ENCODE measurements around the gene BHMT. TPM values are rescaled to one million over a fixed set of nuclear protein-coding genes. Genes with fewer than 3 reads are reported as not detected.

The BHMT gene
- not detected in 2 replicates for total RNA-seq

GRCh38 chr5:79111387-79111959, at the start of gene BHMT:
Gene BHMT, plus strand, starts transcription at chr5:79111809. Its CDS starts 77 bp downstream, at chr5:79111886.
- Mint-ChIP-seq H3K4me1 (no peaks in the 10 kb centered on the region), H3K4me3 (no peak within 1 kb of the TSS), H3K36me3 (ENCODE audit: low read depth) (no peaks in the 10 kb centered on the region), H3K27ac (no peak within 1 kb of the TSS), H3K9me3 (no peaks in the 10 kb centered on the region), H3K27me3 (peaks cover 56% of the 10 kb centered on the region)
- no peak for ATAC-seq (ENCODE audit: low read depth)
- ChIA-PET POLR2A (no interaction called here), CTCF (no interaction called here)
- TF ChIP-seq CTCF (IDR thresholded peaks at IDR 0.05): no peak
- no peak for DNase-seq
- intact Hi-C loops (cut with micrococcal nuclease): loop anchor here (5.0 kb wide), 1 partner anchor 574 kb away; no protein-coding TSS in a partner anchor

- intact Hi-C loops (cut with micrococcal nuclease): no loop called here
- Mint-ChIP-seq H3K27me3 (peaks cover 11% of the 10 kb centered on the region), H3K9me3 (no peaks in the 10 kb centered on the region), H3K36me3 (ENCODE audit: low read depth) (no peaks in the 10 kb centered on the region), H3K4me1 (no peaks in the 10 kb centered on the region), H3K4me3 (no peak overlapping the region), H3K27ac (no peak overlapping the region)
- no peak for TF ChIP-seq CTCF (IDR thresholded peaks at IDR 0.05)
- no peak for DNase-seq
- POLR2A ChIA-PET: no interaction called here
- CTCF ChIA-PET: no interaction called here
- no peak for ATAC-seq (ENCODE audit: low read depth)
These were observed 49.2 kb upstream of the BHMT start for GRCh38 chr5:79062436-79062835.

- Mint-ChIP-seq H3K4me1 (no peaks in the 10 kb centered on the region), H3K27ac (no peak within 1 kb of the TSS), H3K4me3 (no peak within 1 kb of the TSS), H3K27me3 (peaks cover 28% of the 10 kb centered on the region), H3K36me3 (ENCODE audit: low read depth) (no peaks in the 10 kb centered on the region), H3K9me3 (peaks cover 4% of the 10 kb centered on the region)
- intact Hi-C loops (cut with micrococcal nuclease): no loop called here
- DNase-seq (no peak), ATAC-seq (ENCODE audit: low read depth) (no peak)
- CTCF ChIA-PET: no interaction called here
- no peak for TF ChIP-seq CTCF (IDR thresholded peaks at IDR 0.05)
- POLR2A ChIA-PET: no interaction called here
These were observed 41.9 kb upstream of the BHMT start, which contains the start of the genes BHMT2 and DMGDH for GRCh38 chr5:79069488-79070349. Gene BHMT2, plus strand, starts transcription at chr5:79069767. Its CDS starts 16 bp downstream, at chr5:79069783. Gene DMGDH, minus strand, starts transcription at chr5:79069674. Its CDS starts 54 bp downstream, at chr5:79069620.

GRCh38 chr5:79070350-79070667, 41.3 kb upstream of the BHMT start:
- ATAC-seq (ENCODE audit: low read depth) (no peak), DNase-seq (no peak)
- peaks cover 4% of the 10 kb centered on the region for H3K9me3 Mint-ChIP-seq
- no peak overlapping the region for H3K4me3 Mint-ChIP-seq
- no peak overlapping the region for H3K27ac Mint-ChIP-seq
- no peaks in the 10 kb centered on the region for H3K36me3 Mint-ChIP-seq (ENCODE audit: low read depth)
- intact Hi-C loops (cut with micrococcal nuclease): no loop called here
- TF ChIP-seq CTCF (IDR thresholded peaks at IDR 0.05): no peak
- ChIA-PET POLR2A (no interaction called here), CTCF (no interaction called here)
- peaks cover 28% of the 10 kb centered on the region for H3K27me3 Mint-ChIP-seq
- H3K4me1 Mint-ChIP-seq: no peaks in the 10 kb centered on the region

GRCh38 chr5:79074641-79075040, 37.0 kb upstream of the BHMT start:
- POLR2A ChIA-PET: no interaction called here
- Mint-ChIP-seq H3K4me1 (no peaks in the 10 kb centered on the region), H3K36me3 (ENCODE audit: low read depth) (no peaks in the 10 kb centered on the region), H3K9me3 (no peaks in the 10 kb centered on the region), H3K4me3 (no peak overlapping the region), H3K27ac (no peak overlapping the region), H3K27me3 (peaks cover 16% of the 10 kb centered on the region)
- CTCF ChIA-PET: no interaction called here
- DNase-seq (no peak), ATAC-seq (ENCODE audit: low read depth) (no peak)
- intact Hi-C loops (cut with micrococcal nuclease): no loop called here
- TF ChIP-seq CTCF (IDR thresholded peaks at IDR 0.05): no peak

Measured in activated B cell treated with CpG ODN at 0.5 μM for 24 hours (primary cell).